ENCODE results near the gene ADD2. TPM values are rescaled to one million over a fixed set of nuclear protein-coding genes. Genes with fewer than 3 reads are reported as not detected.

ADD2 gene
- total and polyA plus RNA-seq, 7 experiments from 2014 or later: 1.8 to 18.8 (median 7.3) TPM

DNA sequence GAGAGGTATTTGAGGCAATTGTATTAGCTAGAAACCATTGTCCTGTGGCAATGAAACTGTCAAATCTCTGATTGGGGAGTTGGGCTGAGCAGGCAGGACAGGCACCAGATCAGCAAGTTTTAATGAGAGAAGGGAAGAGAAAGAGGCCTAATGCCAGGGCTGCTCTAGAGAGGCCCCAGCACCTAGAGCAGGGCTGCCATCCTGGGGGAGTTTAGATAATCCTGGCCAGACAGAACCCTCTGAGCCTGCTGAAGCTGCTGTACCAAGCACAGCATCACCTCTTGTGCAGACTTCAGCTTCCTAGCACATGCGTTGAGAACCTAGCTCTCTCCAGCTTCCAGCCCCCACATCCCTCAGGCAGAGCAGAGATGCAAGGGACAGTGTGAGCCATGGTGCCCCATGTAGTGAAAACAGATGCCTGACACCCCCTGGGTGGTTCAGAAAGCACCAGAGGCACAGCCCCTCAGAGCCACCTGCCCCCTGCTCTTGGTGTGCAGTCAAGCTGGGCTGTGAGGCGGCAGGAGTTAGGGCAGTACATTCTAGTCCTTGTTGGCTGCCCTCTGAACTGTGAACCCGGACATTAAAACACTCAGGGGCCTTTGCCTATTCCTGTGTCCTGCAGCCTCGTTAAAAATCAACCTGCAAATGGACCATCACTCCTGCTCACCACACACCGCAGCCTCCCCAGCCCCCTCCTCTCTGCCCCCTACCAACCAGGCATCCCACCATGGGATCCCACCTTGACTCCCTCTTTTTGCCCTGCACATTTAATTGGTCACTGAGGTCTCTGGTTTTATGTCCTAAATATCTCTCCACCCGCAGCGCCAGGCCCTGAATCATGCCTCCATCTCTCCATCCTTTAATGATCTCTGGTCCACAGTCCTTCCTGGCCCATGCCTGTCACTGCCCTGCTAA lies 52.7 kb downstream of the ADD2 start:
- H3K4me3 ChIP-seq (ENCODE audit: low read length): no peak overlapping the region
- ATAC-seq (no peak), DNase-seq (no peak)
- H3K27me3 Mint-ChIP-seq: no peaks in the 10 kb centered on the region
- no peaks in the 10 kb centered on the region for H3K9me3 Mint-ChIP-seq
- no peaks in the 10 kb centered on the region for H3K4me1 ChIP-seq (ENCODE audit: control insufficient read depth in 2 of 2, insufficient read depth in 2 of 2, low read length in 2 of 2)
- intact Hi-C loops (cut with micrococcal nuclease): no loop called here
- peaks cover 0 to 12% (median 0%) of the 10 kb centered on the region in 7 donors for H3K4me1 Mint-ChIP-seq
- ChIA-PET CTCF (no interaction called here), POLR2A (no interaction called here)
- H3K27ac Mint-ChIP-seq: peak overlapping the region in 4 of 9 donors; percentile 5 to 76 (median 34)
- H3K9me3 ChIP-seq (ENCODE audit: control insufficient read depth in 2 of 3, low read length in 3 of 3): no peaks in the 10 kb centered on the region
- H3K4me3 Mint-ChIP-seq: no peak overlapping the region
- no peaks in the 10 kb centered on the region for H3K27me3 ChIP-seq (ENCODE audit: control insufficient read depth in 2 of 2, insufficient read depth in 2 of 2, low read length in 2 of 2)
- no peak overlapping the region for H3K27ac ChIP-seq (ENCODE audit: low read depth, low read length)
- peaks cover 0 to 8% (median 0%) of the 10 kb centered on the region in 5 donors for H3K36me3 Mint-ChIP-seq
- H3K36me3 ChIP-seq (ENCODE audit: control insufficient read depth in 2 of 3, insufficient read depth in 3 of 3, low read length in 3 of 3): peaks cover 0 to 6% (median 0%) of the 10 kb centered on the region in 3 experiments

DNA sequence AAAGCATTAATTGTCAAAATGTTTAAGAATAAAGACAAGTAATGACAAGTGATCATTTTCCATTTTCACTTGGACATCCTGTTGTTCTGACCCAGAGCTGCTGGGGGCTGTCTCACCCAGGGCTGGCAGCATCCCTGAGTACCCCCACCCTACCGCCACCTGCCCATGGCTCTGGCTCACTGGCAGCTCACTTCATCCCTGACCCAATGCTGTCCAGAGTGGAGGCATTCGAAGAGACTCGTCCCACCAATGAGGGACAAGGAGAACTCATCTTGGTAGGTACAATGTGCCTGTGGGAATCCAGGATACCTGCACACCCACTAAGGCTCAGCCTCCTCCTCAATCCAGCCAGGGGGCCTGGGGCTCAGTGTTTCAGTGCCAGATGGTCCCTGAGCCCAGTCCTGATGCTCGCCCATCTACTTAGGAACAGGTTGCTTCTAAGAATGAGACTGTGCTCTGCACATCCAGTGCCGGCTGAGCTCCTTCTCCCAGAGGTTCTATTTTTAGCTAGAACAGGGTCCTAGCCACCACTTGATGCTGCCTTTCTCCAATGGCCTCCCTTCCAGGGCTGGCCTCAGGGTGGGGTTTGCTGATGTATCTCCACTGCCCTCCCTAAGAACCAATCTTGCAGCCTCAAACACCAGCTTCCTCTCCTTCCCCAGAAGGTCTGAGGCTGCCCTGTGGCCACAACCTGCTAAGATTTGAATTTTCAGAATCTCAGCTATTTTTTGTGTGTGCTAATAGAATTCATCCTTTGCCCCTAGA lies 53.7 kb downstream of the ADD2 start:
- H3K27me3 Mint-ChIP-seq: no peaks in the 10 kb centered on the region
- no peaks in the 10 kb centered on the region for H3K9me3 ChIP-seq (ENCODE audit: control insufficient read depth in 2 of 3, low read length in 3 of 3)
- peaks cover 0 to 8% (median 0%) of the 10 kb centered on the region in 5 donors for H3K36me3 Mint-ChIP-seq
- no peak overlapping the region for H3K27ac ChIP-seq (ENCODE audit: low read depth, low read length)
- no peak overlapping the region for H3K4me3 ChIP-seq (ENCODE audit: low read length)
- H3K4me1 Mint-ChIP-seq: peaks cover 0 to 12% (median 0%) of the 10 kb centered on the region in 7 donors
- POLR2A ChIA-PET: no interaction called here
- no peaks in the 10 kb centered on the region for H3K27me3 ChIP-seq (ENCODE audit: control insufficient read depth in 2 of 2, insufficient read depth in 2 of 2, low read length in 2 of 2)
- CTCF ChIA-PET: no interaction called here
- H3K4me1 ChIP-seq (ENCODE audit: control insufficient read depth in 2 of 2, insufficient read depth in 2 of 2, low read length in 2 of 2): no peaks in the 10 kb centered on the region
- peaks cover 0 to 6% (median 0%) of the 10 kb centered on the region in 3 experiments for H3K36me3 ChIP-seq (ENCODE audit: control insufficient read depth in 2 of 3, insufficient read depth in 3 of 3, low read length in 3 of 3)
- H3K9me3 Mint-ChIP-seq: no peaks in the 10 kb centered on the region
- no peak for ATAC-seq
- no peak overlapping the region for H3K27ac Mint-ChIP-seq
- H3K4me3 Mint-ChIP-seq: no peak overlapping the region
- DNase-seq: peak in 1 of 9 donors; percentile 18
- intact Hi-C loops (cut with micrococcal nuclease): no loop called here

DNA sequence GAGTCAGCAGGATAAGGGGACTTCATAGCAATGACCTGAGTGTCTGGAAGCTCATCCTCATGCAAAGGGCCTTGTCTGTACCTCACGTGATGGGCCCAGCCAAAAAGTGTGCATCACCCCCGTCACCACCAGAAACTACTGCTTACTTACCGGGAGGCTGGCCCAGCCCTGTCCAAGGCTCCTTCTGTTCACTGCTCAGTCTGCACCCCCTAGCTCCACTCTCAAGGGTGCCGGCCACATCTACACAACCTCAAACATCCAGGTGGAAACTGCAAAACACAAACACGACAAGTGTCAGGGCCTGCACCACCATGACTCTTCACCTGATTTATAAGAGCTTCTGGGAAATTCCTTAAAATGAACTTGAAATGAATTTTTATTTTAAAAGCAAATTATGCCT lies 55.1 kb downstream of the ADD2 start:
- CTCF ChIA-PET: interaction anchor here (0.7 kb wide), 1 partner anchor 774 kb away, joined by 3 read pairs; no protein-coding TSS in a partner anchor
- Mint-ChIP-seq H3K36me3 (peaks cover 0 to 11% (median 0%) of the 10 kb centered on the region in 5 donors), H3K27ac (peak overlapping the region in 1 of 9 donors; percentile 32), H3K9me3 (no peaks in the 10 kb centered on the region), H3K4me3 (no peak overlapping the region), H3K4me1 (peaks cover 0 to 12% (median 0%) of the 10 kb centered on the region in 7 donors), H3K27me3 (no peaks in the 10 kb centered on the region)
- intact Hi-C loops (cut with micrococcal nuclease): no loop called here
- POLR2A ChIA-PET: no interaction called here
- Histone ChIP-seq H3K9me3 (ENCODE audit: control insufficient read depth in 2 of 3, low read length in 3 of 3) (no peaks in the 10 kb centered on the region), H3K27ac (ENCODE audit: low read depth, low read length) (no peak overlapping the region), H3K27me3 (ENCODE audit: control insufficient read depth in 2 of 2, insufficient read depth in 2 of 2, low read length in 2 of 2) (no peaks in the 10 kb centered on the region), H3K4me3 (ENCODE audit: low read length) (no peak overlapping the region), H3K4me1 (ENCODE audit: control insufficient read depth in 2 of 2, insufficient read depth in 2 of 2, low read length in 2 of 2) (no peaks in the 10 kb centered on the region), H3K36me3 (ENCODE audit: control insufficient read depth in 2 of 3, insufficient read depth in 3 of 3, low read length in 3 of 3) (peaks cover 0 to 6% (median 0%) of the 10 kb centered on the region in 3 experiments)
- DNase-seq: peak in 1 of 9 donors; percentile 2
- no peak for ATAC-seq

GRCh38 chr2:70711191-70711590 lies 56.8 kb downstream of the ADD2 start:
- DNase-seq (no peak), ATAC-seq (no peak)
- CTCF ChIA-PET: no interaction called here
- no peak overlapping the region for H3K4me3 Mint-ChIP-seq
- no peaks in the 10 kb centered on the region for H3K27me3 Mint-ChIP-seq
- peaks cover 0 to 7% (median 0%) of the 10 kb centered on the region in 7 donors for H3K4me1 Mint-ChIP-seq
- POLR2A ChIA-PET: no interaction called here
- H3K36me3 Mint-ChIP-seq: peaks cover 0 to 26% (median 0%) of the 10 kb centered on the region in 5 donors
- Histone ChIP-seq H3K27ac (ENCODE audit: low read depth, low read length) (no peak overlapping the region), H3K27me3 (ENCODE audit: control insufficient read depth in 2 of 2, insufficient read depth in 2 of 2, low read length in 2 of 2) (no peaks in the 10 kb centered on the region), H3K4me3 (ENCODE audit: low read length) (no peak overlapping the region), H3K36me3 (ENCODE audit: control insufficient read depth in 2 of 3, insufficient read depth in 3 of 3, low read length in 3 of 3) (peaks cover 0 to 6% (median 0%) of the 10 kb centered on the region in 3 experiments), H3K9me3 (ENCODE audit: control insufficient read depth in 2 of 3, low read length in 3 of 3) (no peaks in the 10 kb centered on the region), H3K4me1 (ENCODE audit: control insufficient read depth in 2 of 2, insufficient read depth in 2 of 2, low read length in 2 of 2) (no peaks in the 10 kb centered on the region)
- intact Hi-C loops (cut with micrococcal nuclease): no loop called here
- H3K27ac Mint-ChIP-seq: no peak overlapping the region
- no peaks in the 10 kb centered on the region for H3K9me3 Mint-ChIP-seq

- Histone ChIP-seq H3K4me1 (ENCODE audit: control insufficient read depth in 2 of 2, insufficient read depth in 2 of 2, low read length in 2 of 2) (no peaks in the 10 kb centered on the region), H3K27me3 (ENCODE audit: control insufficient read depth in 2 of 2, insufficient read depth in 2 of 2, low read length in 2 of 2) (no peaks in the 10 kb centered on the region), H3K9me3 (ENCODE audit: control insufficient read depth in 2 of 3, low read length in 3 of 3) (no peaks in the 10 kb centered on the region), H3K27ac (ENCODE audit: low read depth, low read length) (no peak overlapping the region), H3K4me3 (ENCODE audit: low read length) (no peak overlapping the region), H3K36me3 (ENCODE audit: control insufficient read depth in 2 of 3, insufficient read depth in 3 of 3, low read length in 3 of 3) (peaks cover 0 to 15% (median 0%) of the 10 kb centered on the region in 3 experiments)
- no peaks in the 10 kb centered on the region for H3K27me3 Mint-ChIP-seq
- intact Hi-C loops (cut with micrococcal nuclease): no loop called here
- peaks cover 0 to 33% (median 0%) of the 10 kb centered on the region in 5 donors for H3K36me3 Mint-ChIP-seq
- POLR2A ChIA-PET: no interaction called here
- no peak for DNase-seq
- H3K4me3 Mint-ChIP-seq: no peak overlapping the region
- H3K4me1 Mint-ChIP-seq: no peaks in the 10 kb centered on the region
- H3K9me3 Mint-ChIP-seq: no peaks in the 10 kb centered on the region
- H3K27ac Mint-ChIP-seq: no peak overlapping the region
- CTCF ChIA-PET: no interaction called here
- no peak for ATAC-seq
These were observed 57.8 kb downstream of the ADD2 start for GRCh38 chr2:70710038-70710690.

DNA sequence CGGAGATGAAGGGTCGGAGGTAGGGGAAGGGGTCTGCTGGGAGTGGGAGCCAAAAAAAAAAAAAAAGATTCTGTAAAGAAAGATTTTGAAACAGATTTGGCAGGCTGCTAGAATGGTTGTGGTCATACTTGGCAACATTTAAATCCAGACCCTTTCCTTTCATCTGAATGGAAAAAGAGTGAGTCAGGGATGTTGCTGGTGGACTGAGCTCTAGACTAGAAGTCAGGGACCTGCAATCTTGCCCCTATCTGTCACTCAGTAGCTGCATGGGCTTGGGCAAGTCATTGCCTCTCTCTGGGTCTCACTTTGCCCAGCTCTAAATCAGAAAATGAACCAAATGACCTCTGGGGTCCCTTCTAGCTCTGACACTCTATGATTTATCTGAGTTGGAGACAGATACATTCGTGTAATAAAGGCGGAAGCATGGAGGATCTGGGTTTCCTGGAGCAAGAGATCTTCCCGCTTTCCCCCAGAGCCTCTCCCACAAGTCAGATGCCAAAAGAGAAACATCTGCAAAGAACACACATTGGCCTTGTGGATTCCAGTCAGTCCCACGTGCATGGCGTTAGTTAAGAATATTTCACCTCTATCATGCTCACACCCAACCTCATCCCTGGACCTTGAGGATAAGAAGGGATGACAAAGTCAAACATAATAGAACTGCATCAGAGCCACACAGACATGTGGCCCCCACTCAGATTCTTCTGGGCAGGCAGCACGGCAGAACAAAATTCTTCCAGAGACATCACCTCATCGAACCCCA lies 58.5 kb downstream of the ADD2 start:
- ChIA-PET POLR2A (no interaction called here), CTCF (no interaction called here)
- ATAC-seq (no peak), DNase-seq (no peak)
- H3K36me3 Mint-ChIP-seq: peaks cover 0 to 36% (median 0%) of the 10 kb centered on the region in 5 donors
- Histone ChIP-seq H3K27me3 (ENCODE audit: control insufficient read depth in 2 of 2, insufficient read depth in 2 of 2, low read length in 2 of 2) (no peaks in the 10 kb centered on the region), H3K36me3 (ENCODE audit: control insufficient read depth in 2 of 3, insufficient read depth in 3 of 3, low read length in 3 of 3) (peaks cover 0 to 18% (median 0%) of the 10 kb centered on the region in 3 experiments), H3K4me3 (ENCODE audit: low read length) (no peak overlapping the region), H3K9me3 (ENCODE audit: control insufficient read depth in 2 of 3, low read length in 3 of 3) (no peaks in the 10 kb centered on the region), H3K4me1 (ENCODE audit: control insufficient read depth in 2 of 2, insufficient read depth in 2 of 2, low read length in 2 of 2) (no peaks in the 10 kb centered on the region), H3K27ac (ENCODE audit: low read depth, low read length) (no peak overlapping the region)
- intact Hi-C loops (cut with micrococcal nuclease): no loop called here
- no peak overlapping the region for H3K4me3 Mint-ChIP-seq
- H3K27me3 Mint-ChIP-seq: no peaks in the 10 kb centered on the region
- no peaks in the 10 kb centered on the region for H3K9me3 Mint-ChIP-seq
- H3K27ac Mint-ChIP-seq: peak overlapping the region in 1 of 9 donors; percentile 3
- H3K4me1 Mint-ChIP-seq: no peaks in the 10 kb centered on the region
